ENCODE measurements around the gene UBE2Q2.

GRCh38 chr15:75916978-75917377 is 73.7 kb downstream of the UBE2Q2 start:
- no peak for TF ChIP-seq PRDM10 (IDR thresholded peaks at IDR 0.05; ENCODE audit: partially characterized antibody)
- no peak for TF ChIP-seq ZNF407 (IDR thresholded peaks at IDR 0.05; ENCODE audit: low read depth)
- TF ChIP-seq TCF3 (CRISPR knock-in tag; IDR thresholded peaks at IDR 0.05) = no peak
- TF ChIP-seq NR4A1 (CRISPR knock-in tag; IDR thresholded peaks at IDR 0.05) = no peak
- TF ChIP-seq NR4A1 (tag; IDR thresholded peaks at IDR 0.05) = no peak
- TF ChIP-seq GABPA (tag; conservative IDR thresholded peaks at IDR 0.05; ENCODE audit: low read depth) = no peak
- TF ChIP-seq ZNF318 (IDR thresholded peaks at IDR 0.05; ENCODE audit: borderline replicate concordance in 1 of 2, low read depth in 1 of 2) = no peak
- no peak for TF ChIP-seq RAD21 (CRISPR knock-in tag; conservative IDR thresholded peaks at IDR 0.05 in 1 of 2, IDR thresholded peaks at IDR 0.05 in 1 of 2)

Data from K562 (cell line).